IMR-90 (cell line): ENCODE measurements around the gene AQP9.

ENCODE experiments used
- CTCF ChIP-seq: conservative IDR thresholded peaks from 2 replicates; pipeline ENCODE4 v1.5.1; 2012; ENCODE audit warnings: mild to moderate bottlenecking, low read depth, low read length, improper control_type of control experiment
- MAFK ChIP-seq: IDR thresholded peaks from 2 replicates; pipeline ENCODE4 v1.6.1; 2012; ENCODE audit warnings: low read depth, low read length, improper control_type of control experiment
- POLR2A ChIP-seq: IDR thresholded peaks from 2 replicates; pipeline ENCODE4 v1.6.1; 2012; ENCODE audit warnings: mild to moderate bottlenecking, low read depth, low read length

- TF ChIP-seq POLR2A (no peak), MAFK (no peak), CTCF (no peak)
Measured at GRCh38 chr15:58161436-58161930, 23.3 kb downstream of the AQP9 start.
